Effector CD8-positive, alpha-beta T cell (primary cell): Measurements from ENCODE around the gene KRT26.
A peak's percentile ranks its signal among the peaks of the same experiment; 100 is the strongest.
"Not testable (repeated sequence)": the region's sequence is repeated elsewhere in the genome, so short reads cannot be mapped to it uniquely, and the experiment has no call there.

Experiments used
- DNase-seq: peaks from one replicate; lab custom pipeline; 2025; lab: John Stamatoyannopoulos, UW
- total RNA-seq, 4 experiments: gene quantifications; one replicate each; lab custom pipeline; 2026; lab: John Stamatoyannopoulos, UW

The KRT26 gene
- total RNA-seq: 0 reads per million in 4 experiments

- no peak for DNase-seq
Observed at GRCh38 chr17:40772101-40772500, at the start of gene KRT26. Gene KRT26 (minus strand): TSS chr17:40772201. CDS start chr17:40772113, 88 bp downstream.

- DNase-seq: no peak
Observed at GRCh38 chr17:40821536-40821935, 49.5 kb upstream of the KRT26 start.

GRCh38 chr17:40820228-40820838 lies 48.3 kb upstream of the KRT26 start:
- DNase-seq: no peak

GRCh38 chr17:40819528-40820125 lies 47.6 kb upstream of the KRT26 start:
- no peak for DNase-seq

GRCh38 chr17:40818733-40819527 lies 46.9 kb upstream of the KRT26 start:
- DNase-seq: peak; percentile 69

GRCh38 chr17:40818343-40818732 lies 46.3 kb upstream of the KRT26 start:
- no peak for DNase-seq

GRCh38 chr17:40817103-40817682 lies 45.2 kb upstream of the KRT26 start:
- no peak for DNase-seq

GRCh38 chr17:40816569-40816968 lies 44.6 kb upstream of the KRT26 start:
- DNase-seq: no peak

- DNase-seq: no peak
Observed at GRCh38 chr17:40815381-40815780, 43.4 kb upstream of the KRT26 start.

GRCh38 chr17:40814657-40815056 lies 42.7 kb upstream of the KRT26 start:
- DNase-seq: not testable (repeated sequence)

- DNase-seq: no peak
Observed at GRCh38 chr17:40813804-40814203, 41.8 kb upstream of the KRT26 start.

GRCh38 chr17:40812639-40813038 lies 40.6 kb upstream of the KRT26 start:
- DNase-seq: no peak

- DNase-seq: no peak
Observed at GRCh38 chr17:40810494-40810893, 38.5 kb upstream of the KRT26 start.

GRCh38 chr17:40809721-40810421 lies 37.9 kb upstream of the KRT26 start:
- DNase-seq: no peak

- no peak for DNase-seq
Observed at GRCh38 chr17:40806131-40806530, 34.1 kb upstream of the KRT26 start.

- DNase-seq: peak; percentile 59
Observed at GRCh38 chr17:40803617-40804082, 31.6 kb upstream of the KRT26 start.

GRCh38 chr17:40801157-40801556 lies 29.2 kb upstream of the KRT26 start:
- no peak for DNase-seq

GRCh38 chr17:40800381-40800780 lies 28.4 kb upstream of the KRT26 start:
- no peak for DNase-seq

- DNase-seq: no peak
Observed at GRCh38 chr17:40799859-40800258, 27.9 kb upstream of the KRT26 start, which contains the start of gene KRT28. Gene KRT28 (minus strand): TSS chr17:40799959. CDS start chr17:40799893, 66 bp downstream.

GRCh38 chr17:40796846-40797245 lies 24.8 kb upstream of the KRT26 start:
- no peak for DNase-seq

- DNase-seq: no peak
Observed at GRCh38 chr17:40795019-40795667, 23.1 kb upstream of the KRT26 start.
